WTC11 (cell line): ENCODE measurements around the gene YTHDF1. TPM values are rescaled to one million over a fixed set of nuclear protein-coding genes. Genes with fewer than 3 reads are reported as not detected.

Source experiments
- ATAC-seq: fragments of 200-7000 bp; cut with Tn5 transposase; 2 replicates; pipeline ENCODE4 v1.10.0; 2021; ENCODE audit warnings: mild to moderate bottlenecking, moderate library complexity
- CTCF ChIA-PET: fragments of 300-600 bp; sonication (Branson Sonifier 250); formaldehyde crosslinking; loops from one replicate; lab custom pipeline; 2021; ENCODE audit warnings: antibody characterized with exemption; lab: Charles Lee
- POLR2A ChIA-PET: fragments of 350-600 bp; sonication (Branson Sonifier 250); formaldehyde crosslinking; loops from one replicate; lab custom pipeline; 2021; ENCODE audit warnings: antibody characterized with exemption; lab: Charles Lee
- DNase-seq: peaks from one replicate; pipeline ENCODE4 v3.0.0; 2021; ENCODE audit warnings: low spot score
- H3K27ac Mint-ChIP-seq: 2 replicates; pipeline ENCODE4 v1.8.0; 2021; ENCODE audit warnings: mixed read lengths
- H3K27me3 Mint-ChIP-seq: 2 replicates; pipeline ENCODE4 v1.8.0; 2021; ENCODE audit warnings: low read depth, mild to moderate bottlenecking, moderate library complexity, mixed read lengths
- H3K36me3 Mint-ChIP-seq: 2 replicates; pipeline ENCODE4 v1.8.0; 2021; ENCODE audit warnings: mixed read lengths
- H3K4me1 Mint-ChIP-seq: 2 replicates; pipeline ENCODE4 v1.8.0; 2022; ENCODE audit warnings: mixed read lengths
- H3K4me3 Mint-ChIP-seq: 2 replicates; pipeline ENCODE4 v1.8.0; 2021; ENCODE audit warnings: mild to moderate bottlenecking, moderate library complexity, mixed read lengths
- H3K9me3 Mint-ChIP-seq: 2 replicates; pipeline ENCODE4 v1.8.0; 2021; ENCODE audit warnings: mixed read lengths
- ETV6 ChIP-seq: sonication (generic); formaldehyde crosslinking; IDR thresholded peaks from 2 replicates; pipeline ENCODE4 v1.8.1; 2022; ENCODE audit warnings: mild to moderate bottlenecking, missing genetic modification reagents
- HMGA2 ChIP-seq: fragments of 250-450 bp; sonication (Bioruptor Pico); IDR thresholded peaks from 2 replicates; pipeline ENCODE4 v1.4.0; 2021; ENCODE audit warnings: mild to moderate bottlenecking, moderate library complexity
- HMGXB4 ChIP-seq: sonication (generic); formaldehyde crosslinking; IDR thresholded peaks from 2 replicates; pipeline ENCODE4 v1.8.1; 2023; ENCODE audit warnings: mild to moderate bottlenecking, moderate library complexity, missing genetic modification reagents
- IRF2 ChIP-seq: sonication (generic); formaldehyde crosslinking; IDR thresholded peaks from 2 replicates; pipeline ENCODE4 v1.8.0; 2022; ENCODE audit warnings: low read depth, missing genetic modification reagents, borderline replicate concordance
- MYBL2 ChIP-seq: sonication (generic); formaldehyde crosslinking; IDR thresholded peaks from 2 replicates; pipeline ENCODE4 v1.8.1; 2023; ENCODE audit warnings: mild to moderate bottlenecking, moderate library complexity, missing genetic modification reagents
- NFATC4 ChIP-seq: fragments of 250-450 bp; sonication (Bioruptor Pico); IDR thresholded peaks from 2 replicates; pipeline ENCODE4 v1.9.0; 2021; ENCODE audit warnings: mild to moderate bottlenecking
- NR3C1 ChIP-seq: sonication (generic); formaldehyde crosslinking; conservative IDR thresholded peaks from 2 replicates; pipeline ENCODE4 v1.8.1; 2023; ENCODE audit warnings: low read depth, mild to moderate bottlenecking, missing genetic modification reagents
- PRRX2 ChIP-seq: fragments of 250-450 bp; sonication (Bioruptor Pico); IDR thresholded peaks from 2 replicates; pipeline ENCODE4 v1.8.0; 2021; ENCODE audit warnings: mild to moderate bottlenecking
- ZNF219 ChIP-seq: sonication (generic); formaldehyde crosslinking; IDR thresholded peaks from 2 replicates; pipeline ENCODE4 v1.8.0; 2023; ENCODE audit warnings: missing genetic modification reagents, mild to moderate bottlenecking, borderline replicate concordance
- ZNF281 ChIP-seq: sonication (generic); formaldehyde crosslinking; IDR thresholded peaks from 2 replicates; pipeline ENCODE4 v1.8.0; 2023; ENCODE audit warnings: mild to moderate bottlenecking, missing genetic modification reagents
- ZNF423 ChIP-seq: fragments of 250-450 bp; sonication (Bioruptor Pico); IDR thresholded peaks from 2 replicates; pipeline ENCODE4 v2.1.2; 2022; ENCODE audit warnings: mild to moderate bottlenecking, moderate library complexity
- ZNF512 ChIP-seq: sonication (generic); formaldehyde crosslinking; IDR thresholded peaks from 2 replicates; pipeline ENCODE4 v1.8.1; 2022; ENCODE audit warnings: missing genetic modification reagents, borderline replicate concordance
- total RNA-seq: library from RNA; stranded (reverse); gene quantifications from 3 replicates; pipeline ENCODE4 v1.2.3, GENCODE V29; 2021
- TF ChIP-seq, protein P1 (sequence below): sonication (generic); formaldehyde crosslinking; IDR thresholded peaks from 2 replicates; pipeline ENCODE4 v1.8.0; 2023; ENCODE audit warnings: missing genetic modification reagents, mild to moderate bottlenecking, borderline replicate concordance
- TF ChIP-seq, protein P2 (sequence below): sonication (generic); formaldehyde crosslinking; IDR thresholded peaks from 2 replicates; pipeline ENCODE4 v1.8.0; 2022; ENCODE audit warnings: missing genetic modification reagents
- TF ChIP-seq, protein P3 (sequence below): sonication (generic); formaldehyde crosslinking; IDR thresholded peaks from 2 replicates; pipeline ENCODE4 v1.8.1; 2022; ENCODE audit warnings: low read depth, missing genetic modification reagents, borderline replicate concordance
- TF ChIP-seq, protein P4 (sequence below): sonication (generic); formaldehyde crosslinking; IDR thresholded peaks from 2 replicates; pipeline ENCODE4 v1.8.0; 2022; ENCODE audit warnings: mild to moderate bottlenecking, missing genetic modification reagents

YTHDF1 gene
- total RNA-seq, 1 experiment from 2014 or later, result 61.3 TPM

DNA sequence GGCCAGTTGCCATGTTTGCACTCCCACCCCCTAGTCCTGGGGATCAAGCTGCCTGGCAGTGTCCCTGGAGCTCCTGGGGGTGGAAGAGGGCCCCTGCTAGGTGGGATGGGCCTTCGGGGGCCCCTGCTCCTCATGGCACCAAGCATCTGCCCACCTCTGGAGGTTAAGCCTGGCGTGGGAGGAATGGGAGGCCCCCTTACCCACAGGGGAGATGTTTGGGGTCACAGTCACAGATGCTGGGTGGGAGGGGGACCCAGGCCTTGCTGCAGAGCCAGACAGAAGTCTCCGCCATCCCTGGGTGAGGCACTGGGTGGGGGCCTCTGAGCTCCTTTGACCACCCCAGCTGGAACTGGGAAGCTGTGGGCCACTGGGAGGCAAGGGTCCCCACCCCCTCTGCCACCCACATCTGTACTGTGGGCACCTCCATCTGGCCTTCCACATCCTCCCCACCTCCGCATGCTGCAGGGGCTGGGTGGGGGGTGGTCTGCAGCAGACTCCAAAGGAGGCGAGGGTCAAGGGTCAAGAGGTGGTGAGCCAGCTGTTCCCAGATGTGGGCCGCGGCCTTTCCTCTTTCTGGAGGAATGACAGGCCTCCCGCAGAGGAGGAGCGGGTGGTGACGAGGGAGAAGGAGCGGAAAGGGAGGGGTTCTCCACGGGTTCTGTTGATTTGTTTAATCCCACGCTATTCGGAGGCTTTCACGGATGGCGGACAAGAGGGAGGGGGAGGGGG lies 41.5 kb downstream of the YTHDF1 start:
- TF ChIP-seq NFATC4 (CRISPR knock-in tag), result no peak
- TF ChIP-seq, protein P1, sequence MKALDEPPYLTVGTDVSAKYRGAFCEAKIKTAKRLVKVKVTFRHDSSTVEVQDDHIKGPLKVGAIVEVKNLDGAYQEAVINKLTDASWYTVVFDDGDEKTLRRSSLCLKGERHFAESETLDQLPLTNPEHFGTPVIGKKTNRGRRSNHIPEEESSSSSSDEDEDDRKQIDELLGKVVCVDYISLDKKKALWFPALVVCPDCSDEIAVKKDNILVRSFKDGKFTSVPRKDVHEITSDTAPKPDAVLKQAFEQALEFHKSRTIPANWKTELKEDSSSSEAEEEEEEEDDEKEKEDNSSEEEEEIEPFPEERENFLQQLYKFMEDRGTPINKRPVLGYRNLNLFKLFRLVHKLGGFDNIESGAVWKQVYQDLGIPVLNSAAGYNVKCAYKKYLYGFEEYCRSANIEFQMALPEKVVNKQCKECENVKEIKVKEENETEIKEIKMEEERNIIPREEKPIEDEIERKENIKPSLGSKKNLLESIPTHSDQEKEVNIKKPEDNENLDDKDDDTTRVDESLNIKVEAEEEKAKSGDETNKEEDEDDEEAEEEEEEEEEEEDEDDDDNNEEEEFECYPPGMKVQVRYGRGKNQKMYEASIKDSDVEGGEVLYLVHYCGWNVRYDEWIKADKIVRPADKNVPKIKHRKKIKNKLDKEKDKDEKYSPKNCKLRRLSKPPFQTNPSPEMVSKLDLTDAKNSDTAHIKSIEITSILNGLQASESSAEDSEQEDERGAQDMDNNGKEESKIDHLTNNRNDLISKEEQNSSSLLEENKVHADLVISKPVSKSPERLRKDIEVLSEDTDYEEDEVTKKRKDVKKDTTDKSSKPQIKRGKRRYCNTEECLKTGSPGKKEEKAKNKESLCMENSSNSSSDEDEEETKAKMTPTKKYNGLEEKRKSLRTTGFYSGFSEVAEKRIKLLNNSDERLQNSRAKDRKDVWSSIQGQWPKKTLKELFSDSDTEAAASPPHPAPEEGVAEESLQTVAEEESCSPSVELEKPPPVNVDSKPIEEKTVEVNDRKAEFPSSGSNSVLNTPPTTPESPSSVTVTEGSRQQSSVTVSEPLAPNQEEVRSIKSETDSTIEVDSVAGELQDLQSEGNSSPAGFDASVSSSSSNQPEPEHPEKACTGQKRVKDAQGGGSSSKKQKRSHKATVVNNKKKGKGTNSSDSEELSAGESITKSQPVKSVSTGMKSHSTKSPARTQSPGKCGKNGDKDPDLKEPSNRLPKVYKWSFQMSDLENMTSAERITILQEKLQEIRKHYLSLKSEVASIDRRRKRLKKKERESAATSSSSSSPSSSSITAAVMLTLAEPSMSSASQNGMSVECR (CRISPR knock-in tag), result no peak
- TF ChIP-seq, protein P2, sequence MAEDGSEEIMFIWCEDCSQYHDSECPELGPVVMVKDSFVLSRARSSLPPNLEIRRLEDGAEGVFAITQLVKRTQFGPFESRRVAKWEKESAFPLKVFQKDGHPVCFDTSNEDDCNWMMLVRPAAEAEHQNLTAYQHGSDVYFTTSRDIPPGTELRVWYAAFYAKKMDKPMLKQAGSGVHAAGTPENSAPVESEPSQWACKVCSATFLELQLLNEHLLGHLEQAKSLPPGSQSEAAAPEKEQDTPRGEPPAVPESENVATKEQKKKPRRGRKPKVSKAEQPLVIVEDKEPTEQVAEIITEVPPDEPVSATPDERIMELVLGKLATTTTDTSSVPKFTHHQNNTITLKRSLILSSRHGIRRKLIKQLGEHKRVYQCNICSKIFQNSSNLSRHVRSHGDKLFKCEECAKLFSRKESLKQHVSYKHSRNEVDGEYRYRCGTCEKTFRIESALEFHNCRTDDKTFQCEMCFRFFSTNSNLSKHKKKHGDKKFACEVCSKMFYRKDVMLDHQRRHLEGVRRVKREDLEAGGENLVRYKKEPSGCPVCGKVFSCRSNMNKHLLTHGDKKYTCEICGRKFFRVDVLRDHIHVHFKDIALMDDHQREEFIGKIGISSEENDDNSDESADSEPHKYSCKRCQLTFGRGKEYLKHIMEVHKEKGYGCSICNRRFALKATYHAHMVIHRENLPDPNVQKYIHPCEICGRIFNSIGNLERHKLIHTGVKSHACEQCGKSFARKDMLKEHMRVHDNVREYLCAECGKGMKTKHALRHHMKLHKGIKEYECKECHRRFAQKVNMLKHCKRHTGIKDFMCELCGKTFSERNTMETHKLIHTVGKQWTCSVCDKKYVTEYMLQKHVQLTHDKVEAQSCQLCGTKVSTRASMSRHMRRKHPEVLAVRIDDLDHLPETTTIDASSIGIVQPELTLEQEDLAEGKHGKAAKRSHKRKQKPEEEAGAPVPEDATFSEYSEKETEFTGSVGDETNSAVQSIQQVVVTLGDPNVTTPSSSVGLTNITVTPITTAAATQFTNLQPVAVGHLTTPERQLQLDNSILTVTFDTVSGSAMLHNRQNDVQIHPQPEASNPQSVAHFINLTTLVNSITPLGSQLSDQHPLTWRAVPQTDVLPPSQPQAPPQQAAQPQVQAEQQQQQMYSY, result no peak
- TF ChIP-seq ZNF219 (CRISPR knock-in tag), result no peak
- TF ChIP-seq, protein P3, sequence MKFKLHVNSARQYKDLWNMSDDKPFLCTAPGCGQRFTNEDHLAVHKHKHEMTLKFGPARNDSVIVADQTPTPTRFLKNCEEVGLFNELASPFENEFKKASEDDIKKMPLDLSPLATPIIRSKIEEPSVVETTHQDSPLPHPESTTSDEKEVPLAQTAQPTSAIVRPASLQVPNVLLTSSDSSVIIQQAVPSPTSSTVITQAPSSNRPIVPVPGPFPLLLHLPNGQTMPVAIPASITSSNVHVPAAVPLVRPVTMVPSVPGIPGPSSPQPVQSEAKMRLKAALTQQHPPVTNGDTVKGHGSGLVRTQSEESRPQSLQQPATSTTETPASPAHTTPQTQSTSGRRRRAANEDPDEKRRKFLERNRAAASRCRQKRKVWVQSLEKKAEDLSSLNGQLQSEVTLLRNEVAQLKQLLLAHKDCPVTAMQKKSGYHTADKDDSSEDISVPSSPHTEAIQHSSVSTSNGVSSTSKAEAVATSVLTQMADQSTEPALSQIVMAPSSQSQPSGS (CRISPR knock-in tag), result no peak
- DNase-seq (no peak), ATAC-seq (no peak)
- ChIA-PET POLR2A (no interaction called here), CTCF (interaction anchor here (0.5 to 2.9 kb wide), 4 partner anchors 9 to 202 kb away, joined by 3 to 12 read pairs (median 8); no protein-coding TSS in a partner anchor)
- Mint-ChIP-seq H3K9me3 (no peaks in the 10 kb centered on the region), H3K27me3 (peaks cover 63% of the 10 kb centered on the region), H3K27ac (no peak overlapping the region), H3K36me3 (no peaks in the 10 kb centered on the region), H3K4me1 (peaks cover 7% of the 10 kb centered on the region), H3K4me3 (peak overlapping the region; percentile 65)

DNA sequence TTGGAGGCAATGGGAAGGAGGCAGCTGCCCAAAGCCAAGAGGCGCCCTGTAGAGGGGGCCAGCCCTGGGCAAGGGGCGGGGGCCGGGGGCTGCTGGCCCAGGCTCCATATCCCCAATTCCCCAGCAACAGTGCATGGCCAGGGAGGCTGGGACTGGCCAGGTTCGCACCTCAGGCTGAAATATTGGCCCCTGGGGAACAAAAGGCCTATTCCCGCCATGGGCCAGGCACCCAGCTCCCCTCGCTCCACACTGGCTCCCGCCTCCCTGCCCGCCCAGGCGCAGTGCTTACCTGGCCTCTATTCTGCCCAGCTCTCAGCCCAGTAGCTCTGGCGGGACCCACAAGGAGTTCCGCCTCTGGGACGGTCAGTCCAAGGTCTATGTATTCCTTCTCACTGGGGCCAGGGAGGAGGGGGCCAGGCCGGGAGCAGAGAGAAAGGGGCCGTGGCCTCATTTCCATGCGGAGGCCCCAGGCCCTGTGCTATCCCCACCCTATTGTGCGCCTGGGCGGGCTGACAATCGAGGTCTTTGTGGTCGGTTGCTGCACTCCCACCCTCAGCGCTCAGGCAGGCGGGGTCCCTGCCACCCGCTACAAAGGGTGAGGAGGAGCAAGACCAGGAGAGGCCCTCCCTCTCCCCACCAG lies 42.3 kb downstream of the YTHDF1 start:
- CTCF ChIA-PET, result interaction anchor here (0.5 to 2.9 kb wide), 15 partner anchors 9 to 299 kb away, joined by 3 to 27 read pairs (median 8); no protein-coding TSS in a partner anchor
- Mint-ChIP-seq H3K27me3 (peaks cover 62% of the 10 kb centered on the region), H3K9me3 (no peaks in the 10 kb centered on the region), H3K36me3 (no peaks in the 10 kb centered on the region), H3K27ac (no peak overlapping the region), H3K4me1 (peaks cover 6% of the 10 kb centered on the region), H3K4me3 (no peak overlapping the region)
- POLR2A ChIA-PET, result no interaction called here
- no peak for ATAC-seq
- no peak for DNase-seq
- no peak for TF ChIP-seq PRRX2 (CRISPR knock-in tag)
- no peak for TF ChIP-seq HMGA2 (CRISPR knock-in tag)
- no peak for TF ChIP-seq IRF2 (CRISPR knock-in tag)
- TF ChIP-seq, protein P4, sequence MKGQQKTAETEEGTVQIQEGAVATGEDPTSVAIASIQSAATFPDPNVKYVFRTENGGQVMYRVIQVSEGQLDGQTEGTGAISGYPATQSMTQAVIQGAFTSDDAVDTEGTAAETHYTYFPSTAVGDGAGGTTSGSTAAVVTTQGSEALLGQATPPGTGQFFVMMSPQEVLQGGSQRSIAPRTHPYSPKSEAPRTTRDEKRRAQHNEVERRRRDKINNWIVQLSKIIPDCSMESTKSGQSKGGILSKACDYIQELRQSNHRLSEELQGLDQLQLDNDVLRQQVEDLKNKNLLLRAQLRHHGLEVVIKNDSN (CRISPR knock-in tag), result no peak
- TF ChIP-seq HMGXB4 (CRISPR knock-in tag), result no peak
- no peak for TF ChIP-seq NR3C1 (CRISPR knock-in tag)
- no peak for TF ChIP-seq MYBL2 (CRISPR knock-in tag)
- no peak for TF ChIP-seq ZNF281 (CRISPR knock-in tag)
- no peak for TF ChIP-seq ZNF512
- no peak for TF ChIP-seq ZNF423 (CRISPR knock-in tag)
- TF ChIP-seq ETV6 (CRISPR knock-in tag), result no peak
